ENCODE data around the gene NDUFAF2.
"Not testable (repeated sequence)": the region's sequence is repeated elsewhere in the genome, so short reads cannot be mapped to it uniquely, and the experiment has no call there.

The NDUFAF2 gene

DNA sequence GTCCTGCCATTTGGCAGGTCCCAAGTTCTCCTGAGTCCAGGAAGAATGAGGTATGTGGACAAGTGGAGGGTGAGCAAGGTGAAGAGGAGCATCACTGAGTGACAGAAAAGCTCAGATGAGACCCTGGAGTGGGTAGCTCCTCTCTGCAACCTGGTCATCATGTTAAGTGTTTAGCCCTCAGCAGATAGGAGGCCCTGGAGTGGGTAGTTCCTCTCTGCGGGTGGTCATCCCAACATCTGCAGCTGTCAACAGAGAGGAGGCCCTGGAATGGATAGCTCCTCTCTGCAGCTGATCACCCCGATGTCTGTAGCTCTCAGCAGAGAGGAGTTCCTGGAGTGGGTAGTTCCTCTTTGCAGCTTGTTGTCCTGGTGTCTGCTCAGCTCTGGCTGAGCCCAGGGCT is 48.4 kb downstream of the NDUFAF2 start:
- no peak for DNase-seq (ENCODE audit: low spot score)

GRCh38 chr5:60993875-60994571 is 49.0 kb downstream of the NDUFAF2 start:
- DNase-seq (ENCODE audit: low spot score): no peak

DNA sequence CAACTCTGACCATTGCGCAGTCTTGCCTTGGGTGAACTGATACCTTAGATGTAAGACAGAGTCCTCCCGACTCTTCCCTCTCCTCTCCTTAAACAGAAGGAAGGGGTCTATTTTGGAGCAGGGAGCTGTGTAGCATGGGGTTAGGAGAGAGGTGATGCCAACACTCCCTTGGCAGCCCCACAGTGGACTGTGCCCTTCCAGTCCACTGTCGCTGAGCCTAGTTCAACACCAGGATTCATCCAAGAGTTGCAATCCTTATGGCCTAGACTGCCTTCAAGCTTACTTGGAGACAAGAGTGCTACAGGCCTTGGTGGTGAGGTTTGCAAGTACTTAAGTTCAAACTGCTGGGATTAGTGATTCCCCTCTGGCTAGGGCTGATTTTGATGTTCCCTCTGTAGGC is 51.4 kb downstream of the NDUFAF2 start:
- no peak for DNase-seq (ENCODE audit: low spot score)

DNA sequence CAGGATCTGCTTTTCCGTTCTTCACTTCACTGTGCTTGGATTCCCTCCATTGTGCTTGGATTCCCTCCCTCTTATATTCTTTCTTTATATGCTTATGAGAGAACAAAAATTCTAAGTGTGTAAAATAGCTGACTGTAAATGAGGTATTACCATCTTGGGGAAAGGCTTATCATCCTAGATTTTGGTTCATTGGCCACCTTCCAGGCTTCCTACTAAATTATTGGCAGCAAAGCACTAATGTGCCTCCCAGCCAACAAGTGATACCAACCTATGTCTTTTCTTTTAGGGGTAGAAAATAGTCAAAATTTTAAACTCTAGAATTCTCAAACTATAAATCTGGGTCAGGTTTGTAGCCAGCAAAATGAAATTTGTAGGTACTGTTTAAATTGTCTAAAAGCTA is 52.7 kb downstream of the NDUFAF2 start:
- no peak for DNase-seq (ENCODE audit: low spot score)

- DNase-seq (ENCODE audit: low spot score): no peak
Observed at GRCh38 chr5:61000887-61001286, 55.9 kb downstream of the NDUFAF2 start.

DNA sequence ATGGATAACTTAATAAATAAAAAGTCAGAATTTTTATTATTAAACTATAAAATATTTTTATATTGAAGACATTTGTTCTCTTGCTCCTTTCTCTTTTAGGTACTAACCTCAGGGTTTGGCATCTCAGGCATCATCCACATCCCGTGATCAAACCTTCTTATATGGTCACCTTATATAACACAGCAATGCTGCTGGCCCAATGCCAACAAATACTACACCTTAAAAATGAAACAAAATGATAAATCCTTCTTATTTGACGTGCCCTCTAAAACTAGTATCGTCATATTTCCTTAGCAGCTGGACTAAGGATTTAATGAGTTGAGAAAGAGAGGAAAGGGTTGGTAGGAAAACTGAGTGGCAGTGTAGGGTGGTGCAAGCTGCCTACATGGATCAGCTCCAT is 56.6 kb downstream of the NDUFAF2 start:
- no peak for DNase-seq (ENCODE audit: low spot score)

DNA sequence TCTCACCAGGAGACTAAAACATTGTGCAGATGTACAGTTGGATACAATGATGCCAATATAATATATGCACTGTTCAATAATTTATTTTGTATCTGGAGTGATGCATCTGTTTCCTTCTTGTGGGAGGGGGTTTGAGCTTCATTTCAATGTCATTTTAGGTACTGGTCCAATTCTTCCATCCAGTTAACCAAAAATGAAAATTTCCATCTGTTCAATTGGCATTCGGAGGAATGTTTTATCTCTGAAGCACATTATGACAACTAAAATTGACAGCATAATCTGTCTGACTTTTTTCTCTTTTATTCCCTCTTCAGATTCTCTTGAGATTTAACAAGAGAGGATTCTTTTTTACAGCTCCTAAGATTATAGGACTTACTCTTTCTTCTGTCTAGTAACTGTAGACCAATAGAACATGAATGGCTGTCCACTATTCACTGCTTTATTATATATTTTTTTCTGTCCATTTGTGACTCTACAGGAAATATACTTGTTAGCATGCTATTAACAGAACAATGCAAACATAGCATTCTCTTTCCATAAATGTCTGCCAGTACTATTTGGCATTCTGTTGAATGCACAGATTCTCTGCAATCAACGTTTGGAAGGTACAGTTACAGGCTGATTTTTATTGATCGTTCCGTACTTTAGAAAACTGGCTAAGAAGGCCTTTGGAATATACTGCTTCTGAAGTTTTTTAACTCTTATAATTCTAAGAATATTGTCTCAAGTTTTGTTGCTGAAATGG is 57.8 kb downstream of the NDUFAF2 start:
- no peak for DNase-seq (ENCODE audit: low spot score)

GRCh38 chr5:61004448-61004847 is 59.4 kb downstream of the NDUFAF2 start:
- no peak for DNase-seq (ENCODE audit: low spot score)

DNA sequence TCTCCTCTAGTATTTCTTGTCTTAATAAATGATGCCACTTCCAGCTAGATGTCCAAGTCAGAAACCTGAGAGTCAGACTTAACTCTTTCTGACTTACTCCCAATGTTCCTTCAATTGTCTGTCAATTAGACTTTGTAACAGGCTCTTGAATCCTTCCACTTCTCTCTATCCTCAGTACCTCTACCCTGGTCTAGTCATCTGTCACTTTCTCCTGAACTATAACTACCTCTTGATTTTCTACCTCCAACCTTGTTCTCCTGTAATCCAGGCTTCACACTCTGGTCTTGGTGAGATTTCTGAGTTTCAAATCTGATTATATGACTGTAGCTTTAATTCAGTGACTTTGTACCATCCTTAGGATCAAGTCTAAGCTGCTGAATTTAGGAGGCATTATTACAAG is 64.9 kb downstream of the NDUFAF2 start:
- no peak for DNase-seq (ENCODE audit: low spot score)

- DNase-seq (ENCODE audit: low spot score): no peak
Observed at GRCh38 chr5:61010467-61011454, 65.8 kb downstream of the NDUFAF2 start.

- no peak for DNase-seq (ENCODE audit: low spot score)
Observed at GRCh38 chr5:61018062-61018461, 73.1 kb downstream of the NDUFAF2 start.

DNA sequence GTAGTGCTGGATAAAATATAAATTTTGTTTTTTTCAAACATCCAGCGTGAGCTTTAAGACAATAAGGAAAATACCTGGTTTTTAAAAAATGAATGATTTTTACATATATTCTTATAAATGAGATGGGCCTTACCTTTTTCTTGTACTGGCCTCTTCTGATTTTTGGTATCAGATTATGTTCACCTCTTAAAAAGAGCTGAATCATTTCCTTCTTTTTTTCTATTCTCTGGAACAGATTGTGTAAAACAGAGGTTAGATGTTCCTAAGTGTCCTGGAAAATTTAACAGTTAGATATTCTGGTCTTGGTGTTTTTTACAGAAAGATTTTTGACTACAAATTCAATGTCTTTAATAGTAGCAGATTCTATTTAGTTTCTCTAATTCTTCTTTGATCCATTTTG is 74.6 kb downstream of the NDUFAF2 start:
- DNase-seq (ENCODE audit: low spot score): no peak

DNA sequence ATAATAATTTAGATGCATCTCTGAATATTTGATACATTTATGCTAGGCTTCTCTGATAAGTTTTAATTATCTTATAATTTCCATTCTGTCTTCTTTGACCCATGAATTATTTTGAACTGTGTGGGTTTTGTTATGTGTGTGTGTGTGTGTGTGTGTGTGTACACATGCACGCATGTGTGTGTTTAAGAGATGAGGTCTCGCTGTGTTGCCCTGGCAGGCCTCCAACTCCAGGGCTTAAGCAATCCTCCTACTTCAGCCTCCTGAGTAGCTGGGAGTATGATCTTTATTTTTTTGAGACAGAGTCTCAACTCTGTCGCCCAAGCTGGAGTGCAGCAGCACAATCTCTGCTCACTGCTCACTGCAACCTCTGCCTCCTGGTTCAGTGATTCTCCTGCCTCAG is 75.4 kb downstream of the NDUFAF2 start:
- DNase-seq (ENCODE audit: low spot score): no peak

DNA sequence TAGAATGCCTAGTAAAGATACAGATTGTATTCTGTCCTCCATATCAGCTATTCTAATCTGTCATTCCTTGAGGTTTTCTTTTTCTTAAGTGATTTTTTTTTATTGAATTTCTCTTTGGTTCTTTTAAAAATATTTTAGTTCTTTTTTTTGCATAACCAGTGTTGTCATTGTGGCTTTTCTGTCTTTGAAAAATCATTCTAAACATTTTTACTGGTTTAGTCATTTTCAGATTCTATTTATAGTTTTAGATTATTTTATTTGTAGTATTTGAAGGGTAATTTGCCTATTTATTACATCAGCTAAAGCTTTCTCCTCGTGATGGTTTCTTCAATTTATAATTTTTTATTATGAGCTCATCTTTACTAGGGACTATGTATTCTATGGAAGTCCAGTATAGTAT is 78.1 kb downstream of the NDUFAF2 start:
- DNase-seq (ENCODE audit: low spot score): no peak

- no peak for DNase-seq (ENCODE audit: low spot score)
Observed at GRCh38 chr5:61026004-61026403, 81.0 kb downstream of the NDUFAF2 start.

- no peak for DNase-seq (ENCODE audit: low spot score)
Observed at GRCh38 chr5:61028382-61028781, 83.4 kb downstream of the NDUFAF2 start.

DNA sequence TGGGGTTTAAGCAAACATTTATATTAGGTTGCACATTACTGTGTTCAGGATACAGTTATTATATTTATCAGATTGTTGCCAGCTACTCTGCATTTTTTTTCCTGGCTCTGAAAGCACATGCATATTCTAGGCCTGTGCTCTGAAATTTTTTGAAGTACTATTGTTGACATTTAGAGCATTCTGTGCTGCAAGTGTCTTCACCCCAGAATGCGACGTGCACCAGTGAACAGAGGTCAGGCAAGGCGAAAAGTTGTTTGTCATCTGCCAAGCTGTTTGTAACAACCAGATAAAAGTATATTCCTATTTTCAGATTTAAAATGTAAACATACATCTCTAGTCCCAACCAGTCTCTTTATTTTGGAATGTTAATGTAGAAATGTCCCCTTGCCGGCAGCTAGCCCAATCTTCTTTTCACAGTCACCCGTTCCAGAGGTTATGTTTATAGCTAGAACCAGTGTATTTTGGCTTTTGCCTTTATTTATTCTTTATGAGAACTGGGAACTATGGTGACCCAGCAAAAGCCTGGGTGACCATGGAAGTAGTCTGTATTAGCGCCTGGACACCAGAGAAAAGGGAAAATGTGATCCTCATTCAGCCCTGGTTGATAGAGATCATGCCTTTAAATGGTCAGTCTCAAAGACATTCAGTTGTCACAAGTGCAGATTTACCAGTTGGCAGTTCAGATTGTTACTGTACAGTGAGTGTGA is 84.6 kb downstream of the NDUFAF2 start:
- DNase-seq (ENCODE audit: low spot score): no peak

GRCh38 chr5:61030163-61030482 is 85.1 kb downstream of the NDUFAF2 start:
- DNase-seq (ENCODE audit: low spot score): no peak

- not testable (repeated sequence) for DNase-seq (ENCODE audit: low spot score)
Observed at GRCh38 chr5:61031301-61031700, 86.3 kb downstream of the NDUFAF2 start.

- no peak for DNase-seq (ENCODE audit: low spot score)
Observed at GRCh38 chr5:61044545-61044944, 99.5 kb downstream of the NDUFAF2 start.

DNA sequence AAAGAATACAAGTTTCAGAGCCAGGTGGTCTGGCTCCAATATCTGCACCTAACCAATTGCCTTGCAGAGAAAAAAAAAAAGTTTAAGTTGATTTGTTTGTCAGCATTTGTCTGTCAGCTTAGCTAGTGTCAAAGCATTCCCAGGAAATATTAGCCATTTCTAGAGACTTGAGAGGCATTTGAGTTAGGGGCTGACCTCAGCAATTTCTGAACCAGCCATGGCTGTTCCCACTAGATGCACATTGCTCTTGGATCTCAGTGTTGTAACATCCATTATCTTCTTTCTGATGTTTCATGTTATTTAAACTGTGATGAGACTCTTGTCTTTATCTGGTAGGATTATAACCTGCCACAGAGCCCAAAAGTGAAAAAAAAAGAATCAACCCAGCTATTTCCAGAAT is 102.3 kb downstream of the NDUFAF2 start:
- no peak for DNase-seq (ENCODE audit: low spot score)

- DNase-seq (ENCODE audit: low spot score): no peak
Observed at GRCh38 chr5:61048534-61048933, 103.5 kb downstream of the NDUFAF2 start.

All from D341Med (cell line).